Keratinocyte (primary cell): Measurements from ENCODE around the gene CLDN10. TPM values are rescaled to one million over a fixed set of nuclear protein-coding genes. Genes with fewer than 3 reads are reported as not detected.

ENCODE experiments used
- DNase-seq: peaks from one replicate; pipeline ENCODE4 v3.0.0-alpha.2; 2011; ENCODE audit warnings: low read depth, missing footprints, low spot score
- FAIRE-seq: peaks from 2 replicates; lab custom pipeline; 2011; peaks lifted over from hg19 to GRCh38; lab: Jason Lieb, UNC
- H2AFZ ChIP-seq: 2 replicates; pipeline ENCODE4 v1.6.0; 2012; ENCODE audit warnings: low read length, control low read depth, inconsistent platforms; ENCODE audit not compliant: control insufficient read depth
- H3K27ac ChIP-seq: 2 replicates; pipeline ENCODE4 v1.5.1; 2011; ENCODE audit warnings: low read length; ENCODE audit not compliant: control insufficient read depth, insufficient read depth
- H3K27me3 ChIP-seq: 3 replicates; pipeline ENCODE4 v1.6.0; 2011; ENCODE audit warnings: low read length; ENCODE audit not compliant: control insufficient read depth, insufficient read depth; ENCODE audit errors: extremely low read depth
- H3K36me3 ChIP-seq, 2 experiments: 2 replicates in 1 of 2; 3 replicates in 1 of 2; pipeline ENCODE4 v1.5.1; 2011; ENCODE audit warnings: low read length in 2 of 2, mild to moderate bottlenecking in 1 of 2; ENCODE audit not compliant: control insufficient read depth in 2 of 2, insufficient read depth in 2 of 2; ENCODE audit errors: extremely low read depth in 1 of 2
- H3K4me1 ChIP-seq: 3 replicates; pipeline ENCODE4 v1.5.1; 2011; ENCODE audit warnings: low read length; ENCODE audit not compliant: control insufficient read depth, insufficient read depth; ENCODE audit errors: extremely low read depth
- H3K4me2 ChIP-seq: 3 replicates; pipeline ENCODE4 v1.6.0; 2011; ENCODE audit warnings: low read depth, low read length; ENCODE audit not compliant: control insufficient read depth, insufficient read depth; ENCODE audit errors: extremely low read depth
- H3K4me3 ChIP-seq, 3 experiments: fragments of 200-600 bp in 1 of 3; sonication (generic) in 1 of 3; 2 replicates in 2 of 3; 3 replicates in 1 of 3; pipeline ENCODE4 v1.5.1; 2011 to 2016; ENCODE audit warnings: low read length in 3 of 3, mild to moderate bottlenecking in 3 of 3, control low read depth in 2 of 3, inconsistent platforms in 1 of 3, low read depth in 1 of 3, mixed read lengths in 1 of 3, mixed run types in 1 of 3, moderate library complexity in 1 of 3; ENCODE audit not compliant: control insufficient read depth in 2 of 3, insufficient read depth in 2 of 3; ENCODE audit errors: extremely low read depth in 1 of 3
- H3K79me2 ChIP-seq: 2 replicates; pipeline ENCODE4 v1.6.0; 2012; ENCODE audit warnings: low read length; ENCODE audit not compliant: control insufficient read depth, insufficient read depth
- H3K9ac ChIP-seq: 3 replicates; pipeline ENCODE4 v1.6.0; 2011; ENCODE audit warnings: low read length; ENCODE audit not compliant: control insufficient read depth, insufficient read depth; ENCODE audit errors: extremely low read depth
- H3K9me1 ChIP-seq: 3 replicates; pipeline ENCODE4 v1.6.0; 2011; ENCODE audit warnings: low read length; ENCODE audit not compliant: control insufficient read depth, insufficient read depth; ENCODE audit errors: extremely low read depth
- H3K9me3 ChIP-seq: 2 replicates; pipeline ENCODE4 v1.5.1; 2012; ENCODE audit warnings: low read depth, low read length; ENCODE audit not compliant: control insufficient read depth
- H4K20me1 ChIP-seq: 3 replicates; pipeline ENCODE4 v1.6.0; 2011; ENCODE audit warnings: low read length; ENCODE audit not compliant: control insufficient read depth, insufficient read depth; ENCODE audit errors: extremely low read depth
- EZH2 ChIP-seq: IDR thresholded peaks from one replicate; pipeline ENCODE4 v1.6.1; 2012; ENCODE audit warnings: inconsistent platforms, mild to moderate bottlenecking, low read length, moderate library complexity
- dilution Hi-C: fragments of 300-500 bp; cut with MboI; formaldehyde crosslinking; loops from one replicate; pipeline ENCODE4 v1.7.0; 2020; ENCODE audit warnings: low sequenced_read_pairs; ENCODE audit not compliant: extremely low pct_ligation_motif_present
- polyA plus RNA-seq, 5 experiments: library from polyadenylated mRNA; depleted of rRNA in 3 of 5; stranded (reverse) in 3 of 5; stranded (forward) in 1 of 5; unstranded in 1 of 5; fragments of >200 nt; gene quantifications; 1 replicate in 1 of 5; 2 replicates in 3 of 5; 3 replicates in 1 of 5; pipeline versions ENCODE4 v1.2.1 to v1.2.3, GENCODE V29; 2011 to 2012; ENCODE audit warnings: missing spikeins in 2 of 5, low read depth in 1 of 5, low replicate concordance in 1 of 5
- TF ChIP-seq, protein P1 (sequence below), 3 experiments: IDR thresholded peaks in 1 of 3; conservative IDR thresholded peaks in 1 of 3; optimal IDR thresholded peaks in 1 of 3; 2 replicates in 2 of 3; 3 replicates in 1 of 3; pipeline versions ENCODE3 to v1.5.1; 2011; ENCODE audit warnings: low read length in 3 of 3, mild to moderate bottlenecking in 3 of 3, moderate library complexity in 2 of 3, control low read depth in 1 of 3, inconsistent platforms in 1 of 3; ENCODE audit not compliant: insufficient read depth in 2 of 3; ENCODE audit errors: extremely low read depth in 1 of 3

Gene CLDN10
- polyA plus RNA-seq, 1 donor (not counting 4 experiments of a cell fraction or from before 2014, with no cell fraction given): not detected

DNA sequence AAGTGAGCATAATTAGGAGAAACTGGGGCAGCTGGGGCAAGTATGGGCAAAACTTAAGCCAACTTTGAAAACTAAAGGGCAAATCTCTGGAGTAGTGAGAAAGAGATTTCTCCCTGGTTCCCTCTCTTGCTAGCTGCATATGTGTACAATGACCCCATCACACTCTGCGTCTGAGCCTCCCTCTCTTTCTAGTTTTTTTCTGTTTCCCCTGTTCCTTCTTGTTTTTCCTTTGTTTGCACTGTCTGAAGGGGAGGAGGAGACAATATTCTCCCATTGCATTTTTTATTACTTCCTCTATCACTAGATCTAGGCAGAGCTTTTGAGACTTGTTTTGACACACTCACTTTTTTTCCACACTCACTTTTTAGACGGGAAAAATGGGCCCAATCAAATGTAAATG is 11.2 kb upstream of the CLDN10 start:
- peaks cover 10% of the 10 kb centered on the region for H3K27me3 ChIP-seq
- no peak overlapping the region for H3K4me2 ChIP-seq
- H2AFZ ChIP-seq: no peak overlapping the region
- no peak overlapping the region for H3K9ac ChIP-seq
- H3K79me2 ChIP-seq: no peaks in the 10 kb centered on the region
- no peaks in the 10 kb centered on the region for H3K36me3 ChIP-seq
- H3K27ac ChIP-seq: no peak overlapping the region
- H3K4me3 ChIP-seq: no peak overlapping the region
- H4K20me1 ChIP-seq: no peaks in the 10 kb centered on the region
- H3K9me3 ChIP-seq: no peaks in the 10 kb centered on the region
- dilution Hi-C loops: no loop called here
- no peak for FAIRE-seq
- H3K4me1 ChIP-seq: no peaks in the 10 kb centered on the region
- TF ChIP-seq, protein P1, sequence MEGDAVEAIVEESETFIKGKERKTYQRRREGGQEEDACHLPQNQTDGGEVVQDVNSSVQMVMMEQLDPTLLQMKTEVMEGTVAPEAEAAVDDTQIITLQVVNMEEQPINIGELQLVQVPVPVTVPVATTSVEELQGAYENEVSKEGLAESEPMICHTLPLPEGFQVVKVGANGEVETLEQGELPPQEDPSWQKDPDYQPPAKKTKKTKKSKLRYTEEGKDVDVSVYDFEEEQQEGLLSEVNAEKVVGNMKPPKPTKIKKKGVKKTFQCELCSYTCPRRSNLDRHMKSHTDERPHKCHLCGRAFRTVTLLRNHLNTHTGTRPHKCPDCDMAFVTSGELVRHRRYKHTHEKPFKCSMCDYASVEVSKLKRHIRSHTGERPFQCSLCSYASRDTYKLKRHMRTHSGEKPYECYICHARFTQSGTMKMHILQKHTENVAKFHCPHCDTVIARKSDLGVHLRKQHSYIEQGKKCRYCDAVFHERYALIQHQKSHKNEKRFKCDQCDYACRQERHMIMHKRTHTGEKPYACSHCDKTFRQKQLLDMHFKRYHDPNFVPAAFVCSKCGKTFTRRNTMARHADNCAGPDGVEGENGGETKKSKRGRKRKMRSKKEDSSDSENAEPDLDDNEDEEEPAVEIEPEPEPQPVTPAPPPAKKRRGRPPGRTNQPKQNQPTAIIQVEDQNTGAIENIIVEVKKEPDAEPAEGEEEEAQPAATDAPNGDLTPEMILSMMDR (optimal IDR thresholded peaks at IDR 0.05 in 1 of 3, IDR thresholded peaks at IDR 0.05 in 1 of 3, conservative IDR thresholded peaks at IDR 0.05 in 1 of 3; ENCODE audit: extremely low read depth in 1 of 3, insufficient read depth in 2 of 3, low read length in 3 of 3): no peak
- TF ChIP-seq EZH2: no peak
- DNase-seq: no peak
- no peaks in the 10 kb centered on the region for H3K9me1 ChIP-seq

- no peaks in the 10 kb centered on the region for H3K9me1 ChIP-seq
- H3K4me1 ChIP-seq: no peaks in the 10 kb centered on the region
- peaks cover 10% of the 10 kb centered on the region for H3K27me3 ChIP-seq
- H3K4me3 ChIP-seq: no peak overlapping the region
- TF ChIP-seq EZH2: no peak
- TF ChIP-seq, protein P1 (optimal IDR thresholded peaks at IDR 0.05 in 1 of 3, IDR thresholded peaks at IDR 0.05 in 1 of 3, conservative IDR thresholded peaks at IDR 0.05 in 1 of 3; ENCODE audit: extremely low read depth in 1 of 3, insufficient read depth in 2 of 3, low read length in 3 of 3): no peak
- dilution Hi-C loops: no loop called here
- no peak for DNase-seq
- H3K4me2 ChIP-seq: no peak overlapping the region
- H3K27ac ChIP-seq: no peak overlapping the region
- H4K20me1 ChIP-seq: no peaks in the 10 kb centered on the region
- no peaks in the 10 kb centered on the region for H3K36me3 ChIP-seq
- H2AFZ ChIP-seq: no peak overlapping the region
- no peak overlapping the region for H3K9ac ChIP-seq
- H3K79me2 ChIP-seq: no peaks in the 10 kb centered on the region
- H3K9me3 ChIP-seq: no peaks in the 10 kb centered on the region
- no peak for FAIRE-seq
Measured at GRCh38 chr13:95541911-95542474, 10.5 kb upstream of the CLDN10 start.
